ENCODE measurements around the gene BCAR3.

DNA sequence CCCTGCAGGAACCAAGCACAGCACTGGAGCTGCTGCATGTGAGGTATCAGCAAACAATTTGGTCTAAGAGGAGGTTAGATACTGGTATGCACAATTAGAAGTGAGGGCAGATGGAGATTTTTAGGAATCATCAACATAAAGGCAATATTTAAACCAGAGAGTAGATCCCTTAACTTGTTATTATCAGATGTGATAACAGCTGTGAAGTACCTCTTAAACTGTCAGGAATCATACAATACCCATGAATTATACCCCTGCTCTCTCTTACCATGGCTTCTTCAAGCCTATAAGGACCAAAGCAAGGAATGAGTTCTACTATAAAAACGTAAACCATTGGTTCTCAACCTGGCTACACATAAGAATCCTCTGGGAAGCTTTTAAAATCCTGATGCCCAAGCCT lies 3.9 kb downstream of the BCAR3 start:
- TF ChIP-seq, protein P1, sequence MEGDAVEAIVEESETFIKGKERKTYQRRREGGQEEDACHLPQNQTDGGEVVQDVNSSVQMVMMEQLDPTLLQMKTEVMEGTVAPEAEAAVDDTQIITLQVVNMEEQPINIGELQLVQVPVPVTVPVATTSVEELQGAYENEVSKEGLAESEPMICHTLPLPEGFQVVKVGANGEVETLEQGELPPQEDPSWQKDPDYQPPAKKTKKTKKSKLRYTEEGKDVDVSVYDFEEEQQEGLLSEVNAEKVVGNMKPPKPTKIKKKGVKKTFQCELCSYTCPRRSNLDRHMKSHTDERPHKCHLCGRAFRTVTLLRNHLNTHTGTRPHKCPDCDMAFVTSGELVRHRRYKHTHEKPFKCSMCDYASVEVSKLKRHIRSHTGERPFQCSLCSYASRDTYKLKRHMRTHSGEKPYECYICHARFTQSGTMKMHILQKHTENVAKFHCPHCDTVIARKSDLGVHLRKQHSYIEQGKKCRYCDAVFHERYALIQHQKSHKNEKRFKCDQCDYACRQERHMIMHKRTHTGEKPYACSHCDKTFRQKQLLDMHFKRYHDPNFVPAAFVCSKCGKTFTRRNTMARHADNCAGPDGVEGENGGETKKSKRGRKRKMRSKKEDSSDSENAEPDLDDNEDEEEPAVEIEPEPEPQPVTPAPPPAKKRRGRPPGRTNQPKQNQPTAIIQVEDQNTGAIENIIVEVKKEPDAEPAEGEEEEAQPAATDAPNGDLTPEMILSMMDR (conservative IDR thresholded peaks at IDR 0.05 in 1 of 2, IDR thresholded peaks at IDR 0.05 in 1 of 2; ENCODE audit: extremely low read depth in 1 of 2, insufficient read depth in 1 of 2, low read depth in 1 of 2, low read length in 2 of 2), result no peak
- TF ChIP-seq EZH2 (IDR thresholded peaks at IDR 0.05; ENCODE audit: borderline replicate concordance, low read length), result no peak

Measured in mammary epithelial cell (primary cell).